Right lung (tissue), 5 donors: ENCODE results near the gene ULK2. TPM values are rescaled to one million over a fixed set of nuclear protein-coding genes. Genes with fewer than 3 reads are reported as not detected.
A peak's percentile ranks its signal among the peaks of the same experiment; 100 is the strongest.

Experiments used
- DNase-seq, 2 donors: peaks; one replicate each; pipeline ENCODE4 v3.0.0-alpha.2; 2013
- polyA plus RNA-seq, 5 donors: library from polyadenylated mRNA; unstranded; fragments of 120-200 nt; gene quantifications; one replicate each; pipeline versions ENCODE4 v1.2.1 to v1.2.3, GENCODE V29; 2013; ENCODE audit warnings: inconsistent platforms in 1 of 5, low replicate concordance in 1 of 5; ENCODE audit not compliant: insufficient read length in 5 of 5, insufficient read depth in 1 of 5

The ULK2 gene
- polyA plus RNA-seq, 5 donors: 21.5 to 36.8 (median 29.9) TPM

DNA sequence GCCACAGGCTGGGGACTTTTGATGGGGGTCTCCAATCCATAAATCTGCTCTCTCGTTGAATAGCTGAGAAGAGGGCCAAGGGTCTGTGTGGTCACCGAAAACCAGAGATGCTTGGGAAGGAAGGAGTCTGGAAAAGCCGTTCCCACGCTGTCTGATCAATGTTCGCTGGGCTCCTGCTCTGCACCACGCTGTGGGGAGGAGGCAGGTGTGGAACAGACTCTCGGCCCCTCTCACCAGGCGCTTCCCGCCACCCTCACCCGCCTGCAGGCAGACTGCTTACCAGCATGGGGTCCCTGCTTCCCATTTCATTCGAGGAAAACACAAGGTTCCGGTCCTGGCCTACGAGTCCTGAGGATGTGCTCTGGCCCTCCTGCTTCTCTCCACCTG, 118.9 kb downstream of the ULK2 start:
- no peak for DNase-seq

DNA sequence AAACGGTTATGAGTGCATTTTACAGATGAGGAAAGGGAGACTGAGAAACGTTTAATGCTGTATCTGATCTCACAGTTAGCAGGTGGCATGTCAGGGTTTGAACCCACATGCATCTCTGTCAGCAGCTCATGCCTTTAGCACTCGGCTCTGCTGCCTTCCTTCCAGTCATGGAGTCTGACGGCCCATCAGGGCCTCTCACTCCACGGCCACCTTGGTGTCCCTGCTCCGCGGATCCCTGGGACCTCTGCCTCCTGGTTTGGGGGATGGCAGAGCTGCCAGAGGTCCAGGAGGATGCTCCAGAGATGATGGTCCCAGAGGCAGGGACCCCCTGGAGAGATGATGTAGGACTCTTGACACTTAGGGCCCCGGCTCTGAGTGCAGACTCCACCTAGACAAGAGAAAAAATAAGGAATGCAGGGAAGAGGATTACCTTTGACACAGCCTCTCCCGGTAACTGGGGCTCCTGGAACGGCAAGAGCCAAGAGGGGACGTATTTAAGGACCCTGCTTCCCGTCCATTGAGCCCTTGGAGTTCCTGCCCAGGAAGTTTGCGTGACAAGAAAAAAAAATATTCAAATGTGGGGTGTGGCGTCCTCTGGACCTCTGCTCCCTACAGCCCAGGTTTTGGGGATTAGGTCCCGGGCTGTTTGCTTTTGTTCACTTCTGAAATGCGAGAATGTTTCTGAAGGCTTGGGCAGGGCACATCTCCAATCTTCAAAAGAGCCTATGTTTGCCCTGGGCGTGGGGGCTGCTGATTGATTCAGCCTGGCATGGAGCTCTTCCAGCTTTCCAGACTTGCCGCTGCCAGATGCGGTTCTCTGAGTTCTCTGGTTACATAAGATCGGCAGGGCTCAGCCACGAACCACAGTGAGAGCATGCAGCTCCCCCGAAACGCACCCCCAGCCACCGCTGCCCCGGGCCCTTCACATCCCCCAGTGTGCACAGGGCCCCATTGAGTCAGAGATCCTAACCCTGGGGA, 119.6 kb downstream of the ULK2 start, which contains the start of gene ALDH3A1:
TSS of gene ALDH3A1 (minus strand) at position 470 of the 978 bp plus-strand sequence. CDS start 3,169 bp downstream, outside the sequence.
- no peak for DNase-seq

DNA sequence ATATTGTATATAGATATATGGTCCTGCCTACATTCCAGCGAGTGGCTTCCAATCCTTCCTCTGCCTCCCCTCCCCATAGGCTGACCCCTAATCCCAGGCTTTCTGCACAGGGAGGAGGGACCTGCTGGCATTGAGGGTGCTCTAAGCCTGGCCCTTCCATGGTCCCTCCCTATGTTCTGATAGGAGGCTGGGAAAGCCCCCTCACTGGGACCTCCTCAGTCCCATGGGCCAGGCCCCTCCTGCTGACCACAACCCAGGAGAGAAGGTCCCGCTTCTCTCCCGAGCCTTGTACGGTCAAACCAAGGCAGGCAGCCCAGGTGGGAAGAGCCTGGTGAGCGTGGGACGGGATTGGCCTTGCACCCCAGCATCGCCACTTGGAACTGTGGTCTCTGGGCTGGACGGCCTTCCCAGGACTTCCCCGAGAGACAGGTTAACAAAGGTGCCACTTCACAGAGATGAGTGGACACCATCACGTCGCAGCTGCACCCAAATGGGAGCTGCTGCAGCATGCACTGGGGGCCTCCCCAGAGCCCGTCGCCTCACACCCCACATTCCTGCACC, 120.5 kb downstream of the ULK2 start:
- no peak for DNase-seq

DNA sequence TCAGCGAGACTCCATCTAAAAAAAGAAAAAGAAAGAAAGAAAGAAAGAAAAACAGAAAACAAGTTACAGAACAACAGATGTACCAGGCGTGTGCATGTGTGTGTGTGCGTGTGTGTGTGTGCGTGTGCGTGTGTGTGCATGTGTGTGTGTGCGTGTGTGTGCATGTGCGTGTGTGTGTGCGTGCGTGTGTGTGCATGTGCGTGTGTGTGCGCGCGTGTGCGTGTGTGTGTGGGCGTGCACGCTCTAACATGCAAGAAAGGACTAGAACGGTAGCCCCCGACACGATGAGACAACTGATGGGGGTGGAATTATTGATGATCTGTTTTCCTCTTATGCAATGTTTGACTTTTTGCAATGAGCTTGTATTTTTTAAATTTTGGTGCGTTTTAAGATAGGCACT, 121.2 kb downstream of the ULK2 start:
- DNase-seq: no peak

DNA sequence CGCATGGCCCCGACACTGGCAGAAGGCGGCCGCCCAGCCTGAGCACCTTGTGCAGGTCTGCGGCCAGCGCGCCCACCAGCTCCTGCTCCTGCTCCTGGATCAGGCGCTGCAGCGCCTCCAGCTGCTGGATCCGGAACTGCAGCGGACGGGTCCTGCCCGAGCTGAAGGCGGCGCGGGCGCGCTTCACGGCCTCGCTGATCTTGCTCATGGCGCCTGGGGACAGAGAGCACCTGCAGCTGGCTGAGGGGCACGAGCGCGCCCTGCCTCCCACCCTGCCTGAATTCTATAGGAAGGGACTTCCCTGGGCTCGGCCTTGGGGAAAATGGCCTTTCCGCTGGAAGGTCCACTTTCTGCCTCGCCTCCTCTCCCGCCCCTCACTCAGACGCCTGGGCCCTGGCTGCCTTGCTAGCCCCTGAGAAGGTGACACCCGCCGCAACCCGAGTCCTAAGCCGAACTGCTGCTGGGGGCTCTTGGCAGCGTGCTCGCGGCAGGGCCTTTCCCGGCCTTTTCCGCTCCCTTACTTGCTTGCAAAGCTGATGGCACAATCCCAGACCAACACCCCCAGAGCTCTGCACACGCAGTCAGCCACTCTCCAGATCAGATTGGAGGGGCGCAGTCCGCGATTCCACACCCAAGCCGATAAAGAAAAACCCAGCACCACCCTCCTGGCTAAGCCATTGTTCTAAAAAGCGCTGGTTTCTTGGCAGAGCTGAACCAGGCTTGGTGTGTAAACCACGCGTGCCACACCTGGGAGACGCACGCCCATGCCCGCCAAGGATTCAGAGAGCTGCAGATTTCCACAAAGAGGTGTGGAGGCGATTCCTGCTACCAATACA, 122.6 kb downstream of the ULK2 start:
- peak; percentile 82 to 85 for DNase-seq

DNA sequence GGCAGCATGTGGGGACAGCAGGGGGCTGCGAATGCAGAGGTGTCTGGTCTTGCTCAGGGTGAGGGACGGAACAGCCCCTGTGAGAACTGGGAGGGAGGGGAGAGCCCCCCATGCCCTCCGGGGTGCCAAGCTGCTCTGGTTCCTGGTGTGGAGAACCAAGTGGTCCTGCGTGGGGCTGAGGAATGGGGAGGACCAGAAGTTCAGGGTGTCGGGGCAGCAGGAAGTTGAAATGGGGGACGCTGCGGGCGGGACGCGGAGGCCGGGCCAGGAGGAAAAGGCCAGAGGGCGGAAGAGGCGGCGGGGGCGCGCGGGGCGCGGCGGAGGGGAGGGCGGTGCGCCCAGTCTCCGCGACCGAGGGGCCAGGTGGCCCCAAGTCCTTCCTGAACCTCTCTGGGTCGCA, 123.2 kb downstream of the ULK2 start:
- DNase-seq: no peak

DNA sequence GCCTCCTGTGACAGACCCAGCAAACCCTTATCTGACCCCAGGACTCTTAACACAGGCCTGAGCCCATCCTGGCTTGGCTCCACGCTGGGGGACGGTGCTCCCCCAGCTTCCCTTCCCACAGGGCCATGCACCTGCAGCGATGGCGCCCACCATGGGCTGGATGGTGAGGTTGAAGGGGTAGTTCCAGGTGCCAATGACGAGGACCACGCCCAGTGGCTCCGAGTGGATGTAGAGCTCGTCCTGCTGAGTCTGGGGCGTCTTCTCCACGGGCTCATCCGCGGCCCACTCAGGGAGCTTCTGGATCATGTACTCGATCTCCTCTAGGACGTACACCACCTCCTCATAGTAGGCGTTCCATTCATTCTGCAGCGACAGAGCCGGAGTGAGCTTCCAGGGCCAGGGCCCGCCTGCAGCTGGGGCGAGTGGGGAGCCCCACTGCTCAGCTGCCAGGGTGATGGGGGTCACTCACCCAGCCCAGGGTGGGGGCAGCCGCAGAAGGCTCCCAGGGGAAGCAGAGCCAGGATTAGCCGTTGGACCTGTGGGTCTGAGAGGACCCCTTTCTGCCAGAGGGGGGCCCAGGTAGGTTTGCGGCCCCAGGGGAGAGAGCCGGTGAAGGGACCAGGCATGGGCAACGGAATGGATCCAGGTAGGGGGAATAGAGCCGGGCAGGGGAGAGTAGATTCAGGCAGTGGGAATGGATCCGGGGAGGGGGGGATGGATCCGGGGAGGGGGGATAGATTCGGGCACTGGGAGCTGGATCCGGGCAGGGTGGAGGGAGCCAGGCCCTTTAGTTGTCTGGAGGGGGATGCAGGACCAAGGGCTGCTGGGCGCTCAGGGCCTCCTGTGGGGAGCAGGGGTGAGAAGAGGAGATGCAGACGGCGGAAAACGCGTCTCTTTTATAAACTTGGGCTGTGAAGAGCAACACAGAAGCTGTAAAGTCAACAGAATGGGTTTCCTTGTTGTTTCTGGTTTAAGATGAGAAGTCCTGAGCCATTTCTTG, 124.3 kb downstream of the ULK2 start:
- DNase-seq: no peak

DNA sequence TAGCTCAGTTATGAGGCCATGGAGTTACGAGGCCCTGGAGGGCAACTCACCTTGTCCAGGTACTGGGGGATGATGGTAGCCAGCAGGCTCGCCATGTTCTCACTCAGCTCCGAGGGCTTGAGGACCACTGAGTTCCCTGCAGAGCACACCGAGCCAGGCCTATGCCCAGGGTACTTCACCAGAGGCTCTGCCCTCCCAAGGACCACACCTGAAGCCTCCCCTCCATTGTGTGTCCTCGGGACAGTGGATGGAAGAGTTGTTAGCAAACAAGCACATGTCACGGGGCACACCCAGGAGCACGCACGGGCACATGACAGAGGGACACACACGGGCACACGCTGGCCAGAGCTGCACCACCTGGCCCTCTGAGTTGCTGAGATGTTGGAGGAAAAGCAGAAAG, 125.2 kb downstream of the ULK2 start:
- no peak for DNase-seq

DNA sequence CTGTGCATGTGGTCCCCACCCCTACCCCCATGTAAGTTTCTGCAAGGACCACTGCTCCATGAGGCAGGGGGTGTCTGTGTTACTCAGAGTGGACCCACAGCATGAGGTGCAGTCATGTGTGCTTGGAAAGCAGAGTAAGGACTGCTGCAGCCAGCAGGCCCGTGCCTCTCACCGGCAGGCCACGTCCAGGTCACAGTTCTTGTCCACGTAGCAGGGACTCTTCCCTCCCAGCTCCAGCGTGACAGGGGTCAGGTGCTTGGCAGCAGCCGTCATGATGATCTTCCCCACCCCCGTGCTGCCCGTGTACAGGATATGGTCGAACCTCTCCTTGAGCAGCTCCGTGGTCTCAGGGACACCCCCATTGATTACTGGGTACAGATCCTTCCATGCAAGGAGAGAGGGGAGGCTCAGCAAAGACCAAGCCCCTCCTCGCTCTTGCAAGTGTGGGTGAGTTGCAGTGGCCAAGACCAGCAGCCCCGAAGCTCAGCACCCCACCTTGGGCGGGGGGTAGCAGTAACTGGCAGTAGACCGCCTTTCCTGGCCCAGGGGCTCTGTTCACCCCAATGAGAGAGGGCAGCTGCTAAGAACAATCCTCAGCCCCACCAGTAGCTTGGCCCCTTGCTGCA, 125.8 kb downstream of the ULK2 start:
- DNase-seq: no peak

DNA sequence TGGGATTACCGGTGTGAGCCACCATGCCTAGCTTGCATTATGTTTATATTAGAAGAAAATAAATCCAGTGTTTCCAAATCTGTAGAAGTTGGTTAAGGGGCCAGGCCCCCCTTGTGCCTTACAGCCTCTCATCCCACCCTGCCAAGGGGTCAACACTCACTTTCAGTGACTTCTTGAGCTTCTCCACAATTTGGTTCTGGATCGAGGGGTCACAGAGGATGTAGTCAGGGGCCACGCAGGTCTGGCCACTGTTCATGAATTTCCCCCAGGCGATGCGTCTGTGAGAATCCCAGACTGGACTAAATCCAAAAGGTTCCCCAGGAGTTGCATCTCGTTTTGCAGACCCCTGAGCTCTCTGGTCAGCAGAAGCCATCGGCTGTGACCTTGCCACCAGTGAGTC, 126.8 kb downstream of the ULK2 start:
- no peak for DNase-seq

DNA sequence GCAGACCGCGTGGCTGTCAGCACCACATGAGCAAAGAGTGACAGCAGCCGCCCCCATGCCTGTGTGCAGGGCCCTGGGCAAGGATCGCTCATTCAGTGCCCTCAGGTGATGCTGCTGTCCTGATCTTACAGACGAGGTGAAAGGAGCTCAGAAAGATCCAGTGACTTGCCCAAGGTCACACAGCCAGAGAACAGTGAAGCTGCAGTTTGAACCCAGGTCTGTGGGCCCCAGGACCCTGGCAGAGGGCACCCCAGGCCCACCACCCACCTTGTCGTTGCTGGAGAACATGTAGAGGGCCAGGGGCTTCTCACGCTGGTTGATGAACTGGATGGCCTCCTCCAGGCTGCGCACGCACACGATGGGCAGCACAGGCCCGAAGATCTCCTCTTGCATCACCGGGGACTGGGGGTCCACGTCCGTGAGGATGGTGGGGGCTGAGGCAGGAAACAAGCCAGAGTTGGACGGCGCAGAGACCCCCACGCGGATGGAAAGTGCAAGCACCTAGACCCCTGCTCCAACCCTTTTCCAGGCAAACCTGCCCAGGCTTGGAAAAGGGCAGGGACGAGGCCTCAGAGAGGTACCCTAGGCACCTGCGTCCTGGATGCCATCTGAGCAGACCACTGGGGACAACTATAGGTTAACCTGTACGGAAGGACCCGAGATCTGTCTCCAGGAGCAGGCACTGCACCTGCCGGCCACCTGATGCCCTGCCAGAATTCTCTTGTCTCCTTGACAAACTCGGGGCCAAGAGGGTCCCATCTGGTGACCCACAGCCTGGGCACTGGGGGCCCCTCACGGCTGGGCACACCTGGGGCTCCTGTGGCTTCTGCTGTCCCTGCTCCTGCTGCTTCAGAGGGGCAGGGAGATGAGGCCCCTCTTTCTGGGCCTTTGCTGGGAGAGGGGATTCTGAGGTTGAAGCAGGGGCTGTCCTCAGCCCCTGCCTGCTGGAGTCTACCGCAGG, 128.2 kb downstream of the ULK2 start:
- no peak for DNase-seq

DNA sequence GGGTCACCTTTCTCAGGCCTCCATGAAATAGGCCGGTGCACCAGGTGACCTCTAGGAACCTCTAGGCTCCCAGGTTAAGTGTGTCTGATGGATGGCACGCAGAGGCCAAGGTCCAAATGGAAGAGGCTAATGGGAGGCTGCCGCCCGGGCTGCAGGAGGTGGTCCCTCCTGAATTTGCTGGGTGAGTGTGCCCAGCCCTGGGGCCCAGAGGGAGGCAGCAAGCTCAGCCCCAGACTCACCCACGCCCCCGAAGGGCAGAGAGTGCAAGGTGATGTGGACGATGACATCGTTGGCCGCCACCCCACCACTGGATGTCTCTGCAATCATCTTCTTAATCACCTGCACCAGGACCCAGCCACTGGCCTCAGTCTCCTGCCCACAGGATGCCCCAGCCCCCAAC, 129.0 kb downstream of the ULK2 start:
- no peak for DNase-seq

DNA sequence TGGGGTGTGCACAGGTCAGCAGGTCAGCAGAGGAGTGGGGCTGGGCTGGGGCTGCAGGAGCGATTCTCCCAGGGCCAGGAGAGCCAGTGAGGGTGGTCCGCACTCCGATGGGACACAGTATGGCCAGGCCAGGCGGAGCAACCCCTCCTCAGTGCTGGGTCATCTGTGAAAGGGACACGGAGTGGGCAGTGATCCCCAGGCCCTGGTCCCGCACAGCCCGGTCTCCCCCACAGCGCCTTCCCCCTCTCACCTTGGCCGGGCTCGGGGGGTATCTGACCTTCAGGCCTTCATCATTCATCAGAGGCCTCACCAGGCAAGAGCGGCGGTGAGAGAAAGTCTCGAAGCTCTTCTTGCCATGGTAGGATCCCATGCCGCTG, 129.7 kb downstream of the ULK2 start:
- DNase-seq: no peak

DNA sequence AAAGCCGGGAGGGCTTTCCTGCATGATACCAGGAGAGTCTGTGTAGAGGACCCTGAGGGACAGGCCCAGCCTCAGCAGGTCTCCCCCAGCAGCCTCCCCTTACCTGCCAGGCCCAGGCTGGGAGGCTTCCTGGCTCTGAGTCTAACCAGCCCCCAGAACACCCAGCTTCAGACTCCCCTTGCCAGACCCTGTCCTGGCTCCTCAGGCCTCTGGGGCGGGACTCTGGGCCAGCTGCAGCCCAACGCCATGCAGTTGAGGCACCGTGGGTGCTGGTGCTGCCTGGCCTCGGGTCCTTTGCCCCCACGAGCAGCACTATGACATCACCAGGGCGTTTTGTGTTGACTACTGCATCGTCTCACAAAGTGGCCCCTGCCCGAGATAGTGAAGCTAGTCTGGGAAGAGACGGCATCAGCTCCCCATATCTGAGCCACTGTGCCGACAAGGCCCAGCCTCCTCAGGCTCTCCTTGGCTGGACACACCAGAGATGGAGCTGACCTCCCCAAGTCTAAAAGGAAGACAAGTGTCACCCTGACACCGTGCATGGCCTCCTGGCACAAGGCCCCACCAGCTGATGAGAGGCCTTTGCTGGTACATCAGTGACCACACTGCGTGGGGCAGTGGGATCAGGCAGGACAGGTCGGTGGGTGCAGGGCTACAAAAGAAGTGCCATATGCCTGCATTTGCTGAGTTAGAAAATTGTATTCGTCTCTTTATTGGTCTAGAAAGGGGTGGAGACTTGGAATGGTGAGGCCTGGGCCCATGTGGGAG, 130.2 kb downstream of the ULK2 start:
- no peak for DNase-seq

DNA sequence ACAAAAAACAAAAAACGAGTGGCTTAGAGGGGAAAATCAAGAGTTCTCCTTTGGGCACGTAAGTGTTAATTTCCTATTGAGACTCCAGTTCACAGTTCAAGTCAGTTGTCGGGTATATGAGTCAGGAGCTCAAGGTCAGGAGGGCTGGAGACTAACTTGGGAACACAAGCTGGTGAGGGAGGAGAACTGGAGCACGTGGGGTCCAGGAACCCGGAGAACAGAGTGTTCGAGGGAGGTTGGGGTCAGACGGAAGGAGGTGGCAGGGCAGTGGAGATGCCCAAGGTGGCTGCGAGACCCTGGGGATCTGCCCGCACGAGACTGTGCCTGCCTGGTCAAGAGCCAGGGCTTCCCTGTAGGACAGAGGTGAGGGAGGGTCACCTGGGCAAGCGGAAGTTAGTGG, 131.7 kb downstream of the ULK2 start:
- DNase-seq: no peak

DNA sequence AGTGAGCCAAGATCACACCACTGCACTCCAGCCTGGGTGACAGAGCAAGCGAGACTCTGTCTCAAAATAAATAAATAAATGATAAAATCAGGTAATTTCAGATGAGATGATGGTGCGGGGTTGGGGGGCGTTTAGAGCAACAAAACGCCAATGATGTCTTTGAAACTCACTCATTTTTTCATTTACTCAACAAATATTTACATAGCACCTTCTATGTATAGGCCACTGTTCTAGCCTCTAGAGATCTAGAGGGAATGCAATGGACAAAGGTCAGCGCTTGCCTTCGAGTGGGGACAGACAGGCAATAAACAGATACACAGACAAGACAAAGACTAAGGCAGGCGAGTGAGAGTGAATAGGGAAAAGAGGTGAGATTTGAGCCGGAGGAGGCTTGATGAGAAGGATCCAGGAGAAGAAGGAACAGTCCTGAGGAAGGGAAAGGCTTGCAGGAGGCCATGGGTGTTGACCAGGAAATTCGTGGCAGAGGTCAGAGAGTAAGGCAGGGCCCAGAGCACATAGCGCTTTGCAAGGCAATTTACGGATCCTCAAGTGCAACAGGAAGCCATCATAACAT, 133.7 kb downstream of the ULK2 start:
- DNase-seq: no peak

DNA sequence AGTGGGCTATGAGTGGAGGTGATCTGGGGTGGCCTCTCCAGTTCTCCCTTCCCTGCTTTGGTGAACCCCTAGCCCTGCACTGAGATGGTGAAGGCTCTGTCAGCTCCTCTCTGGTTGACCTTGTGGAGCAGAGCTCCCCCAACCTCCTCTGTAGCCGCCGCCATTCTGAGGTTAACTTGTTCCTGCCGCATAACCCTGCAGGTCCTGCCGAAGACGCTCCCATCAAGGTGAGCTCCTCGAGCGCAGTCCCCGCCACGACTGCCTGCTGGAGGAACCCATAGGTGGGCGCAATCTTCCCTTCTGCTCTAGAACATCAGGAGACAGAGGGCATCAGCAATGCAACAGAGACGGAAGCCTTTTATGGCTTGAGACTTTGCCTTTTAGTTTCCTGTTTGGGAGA, 136.1 kb downstream of the ULK2 start:
- DNase-seq: no peak

DNA sequence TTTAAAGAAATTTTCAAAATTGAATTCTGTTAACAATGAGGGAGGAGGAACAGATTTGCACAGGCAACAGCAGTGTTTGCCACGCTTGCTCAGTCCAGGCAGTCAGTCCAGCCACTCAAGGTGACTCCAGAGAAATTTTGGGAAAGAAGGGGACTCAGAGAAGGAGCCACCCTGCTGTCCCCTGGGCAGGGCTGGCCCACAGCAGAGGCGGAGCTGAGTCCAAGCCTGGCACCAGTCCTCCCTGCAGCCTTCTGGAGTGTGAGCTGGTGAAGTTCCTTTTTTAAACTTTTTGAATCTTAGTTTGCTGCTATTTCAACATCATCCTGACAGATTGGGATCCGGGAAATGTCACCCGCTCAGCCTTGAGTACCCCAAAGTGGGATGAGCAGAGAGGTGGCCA, 136.9 kb downstream of the ULK2 start:
- DNase-seq: no peak
